Activated T-cell treated with anti-CD3 and anti-CD28 coated beads for 24 hours (primary cell): ENCODE measurements around the gene BECN2.
"Not testable (repeated sequence)": the region's sequence is repeated elsewhere in the genome, so short reads cannot be mapped to it uniquely, and the experiment has no call there.

Experiments
- DNase-seq: peaks from one replicate; pipeline ENCODE4 v3.0.0-alpha.2; 2020; ENCODE audit warnings: low read depth

BECN2 gene

DNA sequence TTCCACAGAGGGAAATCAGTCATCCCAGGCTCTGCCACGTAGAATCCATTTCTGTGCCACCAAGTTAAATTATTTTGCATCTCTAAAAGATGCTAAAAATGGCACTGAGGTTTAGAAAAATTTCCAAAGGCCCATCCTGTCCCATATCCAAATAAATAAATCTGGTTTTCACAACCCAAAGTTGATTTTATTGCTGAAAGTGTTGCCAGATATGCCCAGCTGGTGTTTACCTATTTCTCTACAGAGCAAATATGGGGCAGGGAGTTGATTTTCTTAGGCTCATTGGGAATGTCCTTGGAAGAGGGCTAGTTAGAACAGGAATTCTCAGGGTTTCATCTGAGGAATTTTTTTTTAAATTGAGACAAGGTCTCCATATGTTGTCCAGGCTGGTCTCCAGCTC is 22.4 kb downstream of the BECN2 start:
- DNase-seq, result no peak

DNA sequence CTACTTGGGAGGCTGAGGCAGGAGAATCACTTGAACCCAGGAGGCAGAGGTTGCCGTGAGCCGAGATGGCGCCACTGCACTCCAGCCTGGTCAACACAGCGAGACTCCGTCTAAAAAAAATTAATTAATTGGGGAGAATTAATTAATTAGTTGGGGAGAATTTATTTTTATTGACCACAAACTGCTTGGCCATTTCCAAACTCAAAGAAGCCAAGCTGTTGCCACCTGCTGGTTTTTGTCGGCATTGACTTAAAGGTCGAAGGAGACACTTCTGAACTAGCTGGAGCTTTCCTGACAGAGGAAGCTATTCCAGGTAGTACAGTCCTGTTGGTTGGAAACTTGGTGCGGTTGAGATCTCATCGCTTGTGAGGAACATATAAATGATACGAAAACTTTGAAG is 28.2 kb downstream of the BECN2 start:
- no peak for DNase-seq

- not testable (repeated sequence) for DNase-seq
These were observed 30.9 kb downstream of the BECN2 start for GRCh38 chr1:241988389-241988930.

DNA sequence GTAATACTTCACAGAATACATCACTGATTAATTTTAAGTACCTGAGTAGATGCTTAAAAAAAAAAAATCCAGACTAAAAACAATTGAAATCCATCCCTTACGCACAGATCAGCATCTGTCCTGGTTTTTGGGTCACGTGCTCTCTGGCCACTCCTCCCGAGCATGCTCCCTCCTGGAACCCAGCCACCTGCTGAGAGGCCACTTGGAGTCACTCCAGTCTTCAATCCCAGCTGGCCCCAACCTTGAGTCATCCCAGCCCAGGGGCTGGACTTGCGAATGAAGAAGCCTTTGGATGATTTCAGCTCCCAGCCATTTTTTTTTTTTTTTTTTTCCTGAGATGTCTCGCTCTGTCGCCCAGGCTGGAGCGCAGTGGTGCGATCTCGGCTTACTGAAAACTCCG is 32.5 kb downstream of the BECN2 start:
- DNase-seq, result no peak

- no peak for DNase-seq
These were observed 35.2 kb downstream of the BECN2 start for GRCh38 chr1:241992734-241993133.

DNA sequence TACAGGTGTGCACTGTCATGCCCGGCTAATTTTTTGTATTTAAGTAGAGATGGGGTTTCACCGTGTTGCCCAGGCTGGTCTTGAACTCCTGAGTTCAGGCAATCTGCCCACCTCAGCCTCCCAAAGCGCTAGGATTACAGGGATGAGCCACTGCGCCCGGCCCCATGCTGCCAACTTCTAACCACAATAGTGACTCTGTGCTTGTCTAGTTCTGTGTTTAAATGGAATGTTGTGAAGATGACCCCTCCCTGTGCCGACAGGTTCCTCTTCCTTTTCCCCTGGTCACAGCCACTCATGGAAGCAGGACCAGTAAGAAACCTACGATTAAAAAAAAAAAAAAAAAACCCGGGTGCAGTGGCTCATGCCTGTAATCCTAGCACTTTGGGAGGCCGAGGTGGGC is 36.6 kb downstream of the BECN2 start:
- no peak for DNase-seq

- DNase-seq, result no peak
These were observed 39.9 kb downstream of the BECN2 start for GRCh38 chr1:241997401-241997998.

DNA sequence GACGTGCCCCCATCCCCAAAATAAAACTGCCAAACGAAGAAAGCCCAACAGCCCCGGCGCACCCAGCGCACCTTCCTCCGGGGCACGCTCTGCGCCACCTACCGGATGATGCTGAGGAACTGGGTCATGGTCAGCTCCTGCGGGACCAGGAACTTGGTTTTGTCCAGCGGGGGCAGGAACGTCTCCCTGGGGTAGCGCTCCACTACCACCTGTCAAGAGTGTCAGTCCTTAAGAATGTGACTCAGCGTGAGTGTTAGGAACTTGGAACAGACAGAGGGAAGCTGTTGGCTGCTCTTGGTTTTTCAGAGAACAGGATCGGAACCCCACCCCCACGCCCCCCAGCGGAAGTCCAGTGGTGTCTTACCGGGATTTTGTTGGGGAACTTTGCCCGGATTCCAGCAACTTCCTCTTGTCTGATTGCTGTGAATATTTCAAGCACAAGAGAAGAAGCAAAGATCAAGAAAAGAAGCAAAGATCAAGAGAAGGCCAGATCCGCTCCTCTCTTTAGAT is 40.9 kb downstream of the BECN2 start:
- DNase-seq, result peak; percentile 26

DNA sequence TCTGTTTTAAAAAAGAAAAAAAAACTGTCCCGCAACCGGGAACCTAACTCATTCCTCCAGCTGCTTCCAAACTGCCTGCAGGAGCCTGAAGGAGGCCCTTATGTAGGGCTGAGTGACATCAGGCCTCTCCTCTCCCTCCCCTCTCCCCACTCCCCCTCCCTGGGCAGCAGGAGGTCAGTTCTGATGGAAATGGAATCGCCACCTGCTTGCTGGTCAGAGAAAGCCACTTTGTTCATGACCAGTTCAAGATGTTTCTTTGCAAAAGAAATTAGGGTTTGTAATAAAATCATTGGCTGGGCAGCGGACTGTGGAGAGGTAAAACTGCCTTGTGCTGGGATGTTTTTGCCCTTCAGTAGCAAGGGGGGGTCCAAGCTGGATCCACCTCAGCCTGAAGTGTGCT is 41.5 kb downstream of the BECN2 start, which contains the start of gene MAP1LC3C:
TSS of gene MAP1LC3C (minus strand) at position 73 of the 400 bp plus-strand sequence. CDS start 90 bp downstream, outside the sequence.
- no peak for DNase-seq

- no peak for DNase-seq
These were observed 42.9 kb downstream of the BECN2 start for GRCh38 chr1:242000434-242000833.

DNA sequence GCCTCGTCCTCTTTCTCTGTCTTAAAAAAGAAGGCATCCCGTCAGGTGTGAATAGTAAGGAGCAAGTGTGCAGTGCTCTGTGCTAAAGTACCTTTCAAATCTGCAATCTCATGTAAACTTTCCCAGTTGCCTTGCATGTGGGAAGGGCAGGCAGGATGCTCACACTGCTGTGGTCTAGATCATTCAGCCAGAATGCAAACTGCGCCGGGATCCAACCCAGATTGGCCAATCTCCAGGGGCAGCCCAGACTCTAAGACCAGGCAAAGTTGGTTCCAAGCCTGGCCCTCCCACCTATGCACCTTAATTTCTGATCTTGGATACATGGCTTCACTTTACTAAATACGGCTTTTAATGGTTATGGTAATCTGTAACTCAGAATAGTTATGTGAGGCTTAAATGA is 44.5 kb downstream of the BECN2 start:
- DNase-seq, result no peak

GRCh38 chr1:242002510-242002909 is 44.9 kb downstream of the BECN2 start:
- no peak for DNase-seq

GRCh38 chr1:242004751-242005495 is 47.4 kb downstream of the BECN2 start:
- no peak for DNase-seq

DNA sequence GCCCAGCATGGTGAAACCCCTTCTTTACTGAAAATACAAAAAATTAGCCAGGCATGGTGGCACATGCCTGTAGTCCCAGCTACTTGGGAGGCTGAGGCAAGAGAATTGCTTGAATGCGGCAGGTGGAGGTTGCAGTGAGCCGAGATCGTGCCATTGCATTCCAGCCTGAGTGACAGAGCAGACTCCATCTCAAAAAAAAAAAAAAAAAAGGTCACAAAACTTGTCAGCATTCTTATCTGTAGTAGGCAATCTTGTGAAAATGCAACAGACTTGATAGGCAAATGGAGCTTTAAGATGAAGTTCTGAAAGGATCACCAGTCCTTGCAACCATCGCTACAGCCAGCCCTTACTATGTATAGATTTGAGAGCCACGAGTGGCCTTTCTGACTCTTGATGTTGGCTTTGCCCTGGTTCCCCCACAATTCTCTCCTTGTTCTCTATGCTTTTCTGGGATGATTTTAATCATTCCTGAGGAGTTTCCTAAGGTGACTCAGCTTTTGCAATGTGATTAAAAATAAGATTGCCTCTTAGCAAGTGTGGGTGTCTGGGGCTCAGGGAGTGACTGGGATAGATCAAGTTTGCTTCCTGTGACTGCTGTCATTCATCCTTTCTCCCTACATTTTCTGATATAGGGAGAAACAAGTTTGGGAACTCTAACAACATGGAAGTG is 48.4 kb downstream of the BECN2 start:
- no peak for DNase-seq

GRCh38 chr1:242006976-242007375 is 49.4 kb downstream of the BECN2 start:
- DNase-seq, result no peak
